DMS153 (cell line): ENCODE measurements around the gene WDR7.
A peak's percentile ranks its signal among the peaks of the same experiment; 100 is the strongest.

Experiments used
- DNase-seq: peaks from one replicate; lab custom pipeline; 2025; lab: John Stamatoyannopoulos, UW

WDR7 gene

GRCh38 chr18:56650944-56651770, at the start of gene WDR7:
TSS of gene WDR7 (plus strand) at chr18:56651359. CDS start at chr18:56672516, 21,157 bp downstream.
- DNase-seq, result peak; percentile 97

- DNase-seq, result no peak
These were observed 44.5 kb upstream of the WDR7 start for GRCh38 chr18:56606618-56607017.

GRCh38 chr18:56615738-56616520, 35.2 kb upstream of the WDR7 start:
- no peak for DNase-seq

- DNase-seq, result no peak
These were observed 23.2 kb upstream of the WDR7 start for GRCh38 chr18:56627991-56628390.

GRCh38 chr18:56632070-56633022, 18.8 kb upstream of the WDR7 start:
- DNase-seq, result no peak

GRCh38 chr18:56635007-56635406, 16.2 kb upstream of the WDR7 start:
- DNase-seq, result no peak

GRCh38 chr18:56637176-56637575, 14.0 kb upstream of the WDR7 start:
- no peak for DNase-seq

- DNase-seq, result no peak
These were observed 13.4 kb upstream of the WDR7 start for GRCh38 chr18:56637711-56638231.

GRCh38 chr18:56638232-56639103, 12.7 kb upstream of the WDR7 start, which contains the start of gene TXNL1:
TSS of gene TXNL1 (minus strand) at chr18:56638592. CDS start at chr18:56638440, 152 bp downstream.
- DNase-seq, result peak; percentile 98

- no peak for DNase-seq
These were observed 12.1 kb upstream of the WDR7 start for GRCh38 chr18:56639104-56639381.

GRCh38 chr18:56639571-56639970, 11.6 kb upstream of the WDR7 start:
- DNase-seq, result no peak

- no peak for DNase-seq
These were observed 9.3 kb upstream of the WDR7 start for GRCh38 chr18:56641714-56642337.

- DNase-seq, result no peak
These were observed 7.8 kb upstream of the WDR7 start for GRCh38 chr18:56643381-56643780.

GRCh38 chr18:56645415-56646016, 5.6 kb upstream of the WDR7 start:
- DNase-seq, result no peak

GRCh38 chr18:56647071-56647470, 4.1 kb upstream of the WDR7 start:
- DNase-seq, result no peak

- DNase-seq, result no peak
These were observed 2.9 kb upstream of the WDR7 start for GRCh38 chr18:56647951-56648893.

- DNase-seq, result no peak
These were observed 1.2 kb upstream of the WDR7 start for GRCh38 chr18:56649996-56650395.

GRCh38 chr18:56651771-56652092, 573 bp downstream of the WDR7 start:
- DNase-seq, result no peak

- DNase-seq, result no peak
These were observed 1.6 kb downstream of the WDR7 start for GRCh38 chr18:56652802-56653201.
